H1 (cell line): ENCODE data around the gene ANAPC16. TPM values are rescaled to one million over a fixed set of nuclear protein-coding genes. Genes with fewer than 3 reads are reported as not detected.

ENCODE experiments used
- CTCF ChIA-PET: fragments of 300-600 bp; sonication (Branson Sonifier 250); formaldehyde crosslinking; loops from one replicate; lab custom pipeline; 2021; ENCODE audit not compliant: partially characterized antibody; lab: Charles Lee
- POLR2A ChIA-PET: fragments of 300-600 bp; sonication (Branson Sonifier 250); formaldehyde crosslinking; loops from one replicate; lab custom pipeline; 2021; ENCODE audit warnings: inconsistent platforms; ENCODE audit not compliant: partially characterized antibody; lab: Charles Lee
- DNase-seq, 2 experiments: peaks; one replicate each; pipeline versions ENCODE4 v3.0.0 to v3.0.0-alpha.2; 2010 to 2022; ENCODE audit warnings: low spot score in 2 of 2, low read depth in 1 of 2, mixed read lengths in 1 of 2
- FAIRE-seq: peaks from 2 replicates; lab custom pipeline; 2011; peaks lifted over from hg19 to GRCh38; lab: Jason Lieb, UNC
- H2AFZ ChIP-seq: 2 replicates; pipeline ENCODE4 v1.8.1; 2012; ENCODE audit warnings: low read length, inconsistent platforms
- H2AK5ac ChIP-seq: 2 replicates; pipeline ENCODE4 v1.6.1; 2013; ENCODE audit warnings: low read depth, low read length
- H2BK120ac ChIP-seq: replicated peaks from 2 replicates; pipeline ENCODE3; 2013; ENCODE audit warnings: low read depth, low read length, inconsistent platforms
- H2BK12ac ChIP-seq: 2 replicates; pipeline ENCODE4 v1.6.1; 2013; ENCODE audit warnings: low read depth, low read length
- H2BK15ac ChIP-seq: 2 replicates; pipeline ENCODE4 v1.6.1; 2013; ENCODE audit warnings: low read length
- H2BK20ac ChIP-seq: 2 replicates; pipeline ENCODE4 v1.6.1; 2013; ENCODE audit warnings: low read length
- H2BK5ac ChIP-seq: 2 replicates; pipeline ENCODE4 v1.6.1; 2013; ENCODE audit warnings: low read depth, low read length
- H3K14ac ChIP-seq: 2 replicates; pipeline ENCODE4 v1.6.1; 2013; ENCODE audit warnings: inconsistent platforms; ENCODE audit not compliant: insufficient read length
- H3K18ac ChIP-seq: 2 replicates; pipeline ENCODE4 v1.6.1; 2013; ENCODE audit warnings: low read length; ENCODE audit errors: extremely low read depth
- H3K23ac ChIP-seq: 2 replicates; pipeline ENCODE4 v1.6.1; 2013; ENCODE audit warnings: inconsistent platforms; ENCODE audit not compliant: insufficient read length
- H3K23me2 ChIP-seq: 2 replicates; pipeline ENCODE4 v1.6.1; 2013; ENCODE audit warnings: low read depth, low read length
- H3K27ac ChIP-seq: 2 replicates; pipeline ENCODE4 v1.6.1; 2011; ENCODE audit warnings: low read depth, low read length, inconsistent platforms
- H3K27me3 ChIP-seq, 4 experiments: replicated peaks in 1 of 4; 1 replicate in 1 of 4; 2 replicates in 3 of 4; pipeline versions ENCODE4 v1.6.1 to v1.8.1; 2011 to 2013; ENCODE audit warnings: low read length in 3 of 4, mild to moderate bottlenecking in 3 of 4, inconsistent platforms in 2 of 4, mixed read lengths in 2 of 4, moderate library complexity in 1 of 4; ENCODE audit not compliant: control insufficient read depth in 3 of 4, insufficient read depth in 3 of 4; ENCODE audit errors: extremely low read depth in 1 of 4
- H3K36me3 ChIP-seq, 4 experiments: 2 replicates each; pipeline versions ENCODE4 v1.6.1 to v1.8.1; 2011 to 2013; ENCODE audit warnings: mild to moderate bottlenecking in 4 of 4, low read length in 3 of 4, moderate library complexity in 2 of 4, control low read depth in 1 of 4, inconsistent platforms in 1 of 4; ENCODE audit not compliant: insufficient read depth in 4 of 4, control insufficient read depth in 2 of 4
- H3K4ac ChIP-seq: replicated peaks from 2 replicates; pipeline ENCODE3; 2013; ENCODE audit warnings: low read length, low read depth, mixed read lengths, inconsistent platforms; ENCODE audit not compliant: insufficient read length
- H3K4me1 ChIP-seq, 4 experiments: replicated peaks in 1 of 4; 1 replicate in 1 of 4; 2 replicates in 3 of 4; pipeline versions ENCODE4 v1.6.1 to v1.8.1; 2011 to 2013; ENCODE audit warnings: low read length in 3 of 4, inconsistent platforms in 2 of 4, mixed read lengths in 1 of 4; ENCODE audit not compliant: insufficient read depth in 4 of 4, control insufficient read depth in 3 of 4
- H3K4me2 ChIP-seq, 2 experiments: 2 replicates each; pipeline versions ENCODE4 v1.6.1 to v1.8.1; 2011 to 2013; ENCODE audit warnings: low read depth in 2 of 2, low read length in 2 of 2, control low read depth in 1 of 2, inconsistent platforms in 1 of 2, mild to moderate bottlenecking in 1 of 2; ENCODE audit not compliant: insufficient read depth in 1 of 2
- H3K4me3 ChIP-seq, 4 experiments: fragments of 200-600, 300-600 bp in 1 of 4; sonication (generic), shearing (Covaris generic), sonication (Bioruptor Twin) in 1 of 4; 2 replicates each; pipeline versions ENCODE4 v1.5.1 to v1.8.1; 2011 to 2016; ENCODE audit warnings: low read length in 4 of 4, low read depth in 3 of 4, control low read depth in 2 of 4, inconsistent platforms in 2 of 4, mild to moderate bottlenecking in 2 of 4, mixed read lengths in 1 of 4, moderate library complexity in 1 of 4; ENCODE audit not compliant: insufficient read depth in 2 of 4; ENCODE audit errors: extremely low read depth in 1 of 4
- H3K56ac ChIP-seq: replicated peaks from 2 replicates; pipeline ENCODE3; 2013; ENCODE audit warnings: low read depth, mild to moderate bottlenecking, mixed read lengths, low read length, inconsistent platforms; ENCODE audit not compliant: insufficient read length
- H3K79me1 ChIP-seq: 2 replicates; pipeline ENCODE4 v1.6.1; 2013; ENCODE audit warnings: low read depth, low read length, control low read depth
- H3K79me2 ChIP-seq, 2 experiments: 2 replicates each; pipeline versions ENCODE4 v1.6.1 to v1.8.1; 2012 to 2013; ENCODE audit warnings: low read length in 2 of 2, mild to moderate bottlenecking in 2 of 2, inconsistent platforms in 1 of 2; ENCODE audit not compliant: insufficient read depth in 2 of 2, control insufficient read depth in 1 of 2
- H3K9ac ChIP-seq, 4 experiments: replicated peaks in 1 of 4; 1 replicate in 1 of 4; 2 replicates in 3 of 4; pipeline versions ENCODE4 v1.6.1 to v1.8.1; 2011 to 2013; ENCODE audit warnings: low read depth in 3 of 4, low read length in 3 of 4, control low read depth in 2 of 4, mild to moderate bottlenecking in 2 of 4, moderate library complexity in 2 of 4, inconsistent platforms in 1 of 4; ENCODE audit errors: extremely low read depth in 1 of 4
- H3K9me3 ChIP-seq, 2 experiments: 2 replicates each; pipeline versions ENCODE4 v1.6.1 to v1.8.1; 2012 to 2013; ENCODE audit warnings: mild to moderate bottlenecking in 2 of 2, moderate library complexity in 2 of 2, control low read depth in 1 of 2, inconsistent platforms in 1 of 2, low read depth in 1 of 2, low read length in 1 of 2, mixed read lengths in 1 of 2; ENCODE audit not compliant: insufficient read depth in 2 of 2
- H4K20me1 ChIP-seq, 2 experiments: replicated peaks in 1 of 2; 2 replicates each; pipeline versions ENCODE3 to v1.8.1; 2011 to 2013; ENCODE audit warnings: inconsistent platforms in 2 of 2, low read length in 2 of 2, mild to moderate bottlenecking in 1 of 2; ENCODE audit not compliant: insufficient read depth in 2 of 2, control insufficient read depth in 1 of 2
- H4K5ac ChIP-seq: 2 replicates; pipeline ENCODE4 v1.6.1; 2013; ENCODE audit warnings: low read length, low read depth, mixed read lengths, inconsistent platforms; ENCODE audit not compliant: insufficient read length
- H4K8ac ChIP-seq: 2 replicates; pipeline ENCODE4 v1.8.0; 2013; ENCODE audit warnings: mild to moderate bottlenecking, moderate library complexity, low read length, inconsistent platforms; ENCODE audit not compliant: insufficient read depth; ENCODE audit errors: extremely low read depth
- H4K91ac ChIP-seq: replicated peaks from 2 replicates; pipeline ENCODE3; 2013; ENCODE audit warnings: low read length, mixed read lengths, inconsistent platforms; ENCODE audit not compliant: insufficient read length
- BCL11A ChIP-seq, 2 experiments: IDR thresholded peaks; one replicate each; pipeline ENCODE4 v1.6.1; 2011; ENCODE audit warnings: low read depth in 2 of 2, low read length in 2 of 2, mild to moderate bottlenecking in 2 of 2
- CBX8 ChIP-seq: fragments of 300-800, 300-1000 bp; sonication (generic); IDR thresholded peaks from 2 replicates; pipeline ENCODE4 v1.7.1; 2016; ENCODE audit warnings: low read depth, low read length, borderline replicate concordance
- KDM1A ChIP-seq: fragments of 200-600, 300-600 bp; sonication (generic); IDR thresholded peaks from 2 replicates; pipeline ENCODE4 v1.7.1; 2016; ENCODE audit warnings: mild to moderate bottlenecking, low read length, borderline replicate concordance
- RAD21 ChIP-seq, 2 experiments: IDR thresholded peaks in 1 of 2; conservative IDR thresholded peaks in 1 of 2; 2 replicates each; pipeline ENCODE4 v1.6.1; 2011; ENCODE audit warnings: low read depth in 2 of 2, low read length in 2 of 2, improper control_type of control experiment in 1 of 2, inconsistent platforms in 1 of 2, mild to moderate bottlenecking in 1 of 2, moderate library complexity in 1 of 2
- SIRT6 ChIP-seq: IDR thresholded peaks from one replicate; pipeline ENCODE4 v1.7.1; 2012; ENCODE audit warnings: low read length, inconsistent platforms
- WGBS, 2 experiments: shearing (Covaris generic) in 1 of 2; methylation state at CpG; one replicate each; pipeline versions ENCODE4 v1.1.6 to v1.1.7; 2013 to 2015; ENCODE audit warnings: low lambda C conversion rate in 2 of 2, mixed read lengths in 2 of 2, inconsistent platforms in 1 of 2, low coverage in 1 of 2, missing lambda C conversion rate in 1 of 2; ENCODE audit not compliant: insufficient replicate concordance in 2 of 2, insufficient coverage in 1 of 2, insufficient read length in 1 of 2; ENCODE audit errors: extremely low coverage in 1 of 2, missing lambda C conversion rate in 1 of 2; 5-methylcytosine and 5-hydroxymethylcytosine counted together
- polyA plus RNA-seq, 7 experiments: library from polyadenylated mRNA; depleted of rRNA in 3 of 7; stranded (reverse) in 5 of 7; unstranded in 2 of 7; fragments of >200 nt in 5 of 7; fragments of 200-250 nt in 2 of 7; gene quantifications; 1 replicate in 5 of 7; 2 replicates in 1 of 7; 4 replicates in 1 of 7; pipeline versions ENCODE4 v1.2.1 to v1.2.3, GENCODE V29; 2011 to 2013; ENCODE audit warnings: missing spikeins in 2 of 7, mixed read lengths in 2 of 7
- total RNA-seq: library from RNA; stranded (reverse); fragmentation: NEBNext Ultra II Directional; extraction: Animal tissue kit (Norgen Biotek cat#: 25700); gene quantifications from 2 replicates; pipeline ENCODE4 v1.2.1, GENCODE V29; 2021

Gene ANAPC16
- total and polyA plus RNA-seq, 2 of the 8 experiments (the other 6 are each of a cell fraction or from before 2014, with no cell fraction given) = 53.1 to 57.4 TPM

DNA sequence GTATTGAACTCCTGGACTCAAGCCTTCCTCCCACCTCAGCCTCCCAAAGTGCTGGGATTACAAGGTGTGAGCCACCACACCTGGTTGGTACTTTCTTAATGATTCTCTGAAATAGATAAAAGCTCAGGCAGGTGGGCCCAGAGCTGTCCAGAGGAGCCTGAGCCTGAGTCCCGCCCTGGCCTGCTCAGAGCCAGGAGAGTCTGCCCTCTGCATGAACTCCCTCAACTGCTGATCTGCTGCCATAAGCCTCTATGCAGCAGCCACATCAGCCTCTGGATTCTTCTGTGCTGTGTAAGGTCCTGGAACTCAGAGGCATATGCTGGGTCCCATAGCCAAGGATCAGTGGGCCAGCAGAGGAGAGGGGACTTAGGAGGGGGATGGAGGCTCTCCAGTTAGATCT is 34.9 kb downstream of the ANAPC16 start:
- no peak overlapping the region for H3K4me3 ChIP-seq
- H3K4ac ChIP-seq = peak overlapping the region; percentile 87
- no peaks in the 10 kb centered on the region for H3K23me2 ChIP-seq
- WGBS, 2 experiments = 92% methylated on average over 1 of the region's 1 CpG; no CpG with 5 or more reads in 1 of the 2 experiments
- H2AFZ ChIP-seq = no peak overlapping the region
- FAIRE-seq (no peak), DNase-seq (no peak)
- POLR2A ChIA-PET = interaction anchor here (0.6 to 24.2 kb wide), 4 partner anchors 10 to 92 kb away, joined by 4 to 673 read pairs (median 20); partner anchors contain the start of gene DDIT4
- H4K5ac ChIP-seq = no peak overlapping the region
- no peaks in the 10 kb centered on the region for H3K9me3 ChIP-seq
- peak overlapping the region; percentile 71; the same call in 1 of the 2 replicates for H2BK5ac ChIP-seq
- H3K4me1 ChIP-seq = peaks cover 13 to 21% (median 16%) of the 10 kb centered on the region in 4 experiments
- no peak overlapping the region for H3K9ac ChIP-seq
- H2AK5ac ChIP-seq = no peak overlapping the region
- no peak overlapping the region for H3K18ac ChIP-seq
- no peaks in the 10 kb centered on the region for H3K79me2 ChIP-seq
- H3K14ac ChIP-seq = no peak overlapping the region
- peak overlapping the region; percentile 78 for H4K91ac ChIP-seq
- H3K4me2 ChIP-seq = no peak overlapping the region
- 0 out of 2 replicates have a peak overlapping the region, but pooled peaks have one; percentile 75 for H2BK12ac ChIP-seq
- CTCF ChIA-PET = interaction anchor here (1.1 kb wide), 1 partner anchor 353 kb away, joined by 3 read pairs; no protein-coding TSS in a partner anchor
- TF ChIP-seq CBX8 (no peak), BCL11A (IDR thresholded peaks at IDR 0.05; ENCODE audit: low read depth in 2 of 2, low read length in 2 of 2) (no peak), SIRT6 (no peak), KDM1A (no peak), RAD21 (IDR thresholded peaks at IDR 0.05 in 1 of 2, conservative IDR thresholded peaks at IDR 0.05 in 1 of 2; ENCODE audit: low read depth in 2 of 2, low read length in 2 of 2) (no peak)
- TF ChIP-seq, all 59 proteins: peak for 0
- Histone ChIP-seq H4K8ac (no peak overlapping the region), H2BK20ac (0 out of 2 replicates have a peak overlapping the region, but pooled peaks have one; percentile 43), H3K27ac (no peak overlapping the region), H4K20me1 (no peaks in the 10 kb centered on the region), H3K79me1 (no peaks in the 10 kb centered on the region), H3K36me3 (no peaks in the 10 kb centered on the region), H2BK15ac (no peak overlapping the region), H3K56ac (no peak overlapping the region), H3K27me3 (no peaks in the 10 kb centered on the region), H3K23ac (no peak overlapping the region), H2BK120ac (no peak overlapping the region)
